ENCODE results near the gene PALMD.
A peak's percentile ranks its signal among the peaks of the same experiment; 100 is the strongest.

The PALMD gene

GRCh38 chr1:99702221-99702620, 56.3 kb downstream of the PALMD start:
- DNase-seq: no peak

DNA sequence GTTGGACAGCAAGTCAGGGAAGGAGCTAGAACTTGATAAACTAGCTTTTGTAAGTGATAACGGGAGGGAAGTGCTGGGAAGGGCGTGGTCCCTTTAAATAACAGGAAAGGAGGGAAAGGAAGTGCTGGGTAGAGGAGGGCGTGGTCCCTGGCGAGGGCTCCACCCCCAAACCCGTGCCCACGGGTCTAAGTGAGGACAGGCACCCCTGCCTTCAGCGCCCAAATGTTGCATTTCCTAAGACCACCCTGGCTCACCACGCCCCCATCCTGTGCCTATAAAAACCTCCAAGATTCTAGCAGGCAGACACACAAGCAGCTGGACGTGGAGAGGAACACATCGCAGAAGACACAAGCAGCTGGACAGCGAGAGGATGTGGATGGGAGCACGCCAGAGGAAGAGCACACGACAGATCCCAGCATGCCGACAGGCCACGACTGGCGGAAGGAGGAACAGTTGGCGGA, 58.5 kb downstream of the PALMD start:
- peak; percentile 43 for DNase-seq

- no peak for DNase-seq
Observed at GRCh38 chr1:99705385-99705784, 59.5 kb downstream of the PALMD start.

- peak; percentile 84 for DNase-seq
Observed at GRCh38 chr1:99707535-99708142, 61.7 kb downstream of the PALMD start.

- DNase-seq: no peak
Observed at GRCh38 chr1:99710994-99711393, 65.1 kb downstream of the PALMD start.

DNA sequence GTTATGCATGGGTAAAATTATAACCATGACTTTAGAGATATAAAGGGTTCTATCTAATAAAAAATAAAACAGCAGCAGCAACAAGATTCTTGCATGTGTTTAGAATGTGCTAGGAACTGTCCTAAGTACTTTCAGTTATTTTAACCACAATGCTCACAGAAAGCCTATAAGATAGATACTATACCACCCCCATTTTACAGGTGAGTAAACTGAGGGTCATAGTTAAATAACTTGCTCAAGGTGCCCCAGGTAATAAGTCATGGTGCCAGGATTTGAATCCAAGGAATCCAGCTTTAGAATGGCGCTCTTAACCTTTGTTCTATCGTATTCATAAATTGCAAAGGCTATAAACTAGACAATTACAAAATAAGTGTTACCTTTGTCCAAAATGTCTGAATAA, 67.1 kb downstream of the PALMD start:
- no peak for DNase-seq

- DNase-seq: no peak
Observed at GRCh38 chr1:99717005-99717404, 71.1 kb downstream of the PALMD start.

DNA sequence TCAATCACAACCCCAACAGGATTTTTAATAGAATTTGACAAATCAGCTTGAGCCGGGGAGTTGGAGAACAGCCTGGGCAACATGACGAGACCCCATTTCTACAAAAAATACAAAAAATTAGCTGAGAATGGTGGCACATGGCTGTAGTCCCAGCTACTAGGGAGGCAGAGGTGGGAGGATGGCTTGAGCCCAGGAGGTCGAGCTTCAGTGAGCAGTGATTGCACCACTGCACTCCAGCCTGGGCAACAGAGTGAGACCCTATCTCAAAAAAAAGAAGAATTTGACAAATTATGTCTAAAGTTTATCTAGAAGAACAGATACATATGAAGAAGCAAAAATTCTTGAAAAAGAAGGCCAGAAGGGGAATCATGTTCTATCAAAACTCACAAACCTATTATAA, 77.3 kb downstream of the PALMD start:
- no peak for DNase-seq

DNA sequence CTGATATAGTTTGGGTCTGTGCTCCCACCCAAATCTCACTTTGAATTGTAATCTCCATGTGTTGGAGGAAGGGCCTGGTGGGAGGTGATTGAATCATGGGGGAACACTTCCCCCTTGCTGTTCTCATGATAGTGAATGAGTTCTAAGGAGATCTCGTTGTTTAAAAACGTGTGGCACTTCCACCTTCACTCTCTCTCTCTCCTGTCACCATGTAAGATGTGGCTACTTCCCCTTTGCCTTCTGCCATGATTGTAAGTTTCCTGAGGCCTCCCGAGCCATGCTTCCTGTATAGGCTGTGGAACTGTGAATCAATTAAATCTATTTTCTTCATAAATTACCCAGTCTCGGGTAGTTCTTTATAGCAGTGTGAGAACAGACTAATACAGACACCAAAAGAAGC, 80.1 kb downstream of the PALMD start:
- DNase-seq: no peak

- DNase-seq: no peak
Observed at GRCh38 chr1:99726407-99726806, 80.5 kb downstream of the PALMD start.

GRCh38 chr1:99726818-99727217, 80.9 kb downstream of the PALMD start:
- DNase-seq: no peak

DNA sequence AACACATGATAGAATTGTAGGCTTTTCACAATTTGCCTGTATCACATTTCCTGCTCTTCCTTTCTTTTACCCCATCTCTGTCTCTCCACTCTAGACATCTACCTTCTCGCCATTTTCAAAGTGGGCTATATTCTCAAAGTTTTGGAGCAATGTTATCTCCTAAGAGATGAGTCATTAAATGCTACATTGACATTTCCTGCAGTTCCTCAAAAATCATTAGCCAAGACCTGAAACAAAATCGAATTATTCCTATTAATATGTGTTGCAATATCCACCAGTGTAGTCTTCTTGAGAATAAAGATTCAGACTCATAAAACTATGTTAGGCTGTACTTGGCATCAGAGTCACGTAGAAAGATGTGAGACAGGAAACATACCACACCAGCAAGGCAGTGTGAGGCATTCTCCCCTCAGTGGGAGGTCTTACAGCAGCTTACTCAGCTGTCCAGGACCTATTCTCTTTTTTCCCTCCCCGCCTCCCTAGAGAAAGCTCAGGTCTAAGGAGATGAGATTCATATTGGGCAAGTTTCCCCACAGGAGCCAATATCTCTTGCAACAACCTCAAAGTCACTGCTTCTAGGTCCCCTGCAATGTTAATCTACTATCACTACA, 81.8 kb downstream of the PALMD start:
- no peak for DNase-seq

DNA sequence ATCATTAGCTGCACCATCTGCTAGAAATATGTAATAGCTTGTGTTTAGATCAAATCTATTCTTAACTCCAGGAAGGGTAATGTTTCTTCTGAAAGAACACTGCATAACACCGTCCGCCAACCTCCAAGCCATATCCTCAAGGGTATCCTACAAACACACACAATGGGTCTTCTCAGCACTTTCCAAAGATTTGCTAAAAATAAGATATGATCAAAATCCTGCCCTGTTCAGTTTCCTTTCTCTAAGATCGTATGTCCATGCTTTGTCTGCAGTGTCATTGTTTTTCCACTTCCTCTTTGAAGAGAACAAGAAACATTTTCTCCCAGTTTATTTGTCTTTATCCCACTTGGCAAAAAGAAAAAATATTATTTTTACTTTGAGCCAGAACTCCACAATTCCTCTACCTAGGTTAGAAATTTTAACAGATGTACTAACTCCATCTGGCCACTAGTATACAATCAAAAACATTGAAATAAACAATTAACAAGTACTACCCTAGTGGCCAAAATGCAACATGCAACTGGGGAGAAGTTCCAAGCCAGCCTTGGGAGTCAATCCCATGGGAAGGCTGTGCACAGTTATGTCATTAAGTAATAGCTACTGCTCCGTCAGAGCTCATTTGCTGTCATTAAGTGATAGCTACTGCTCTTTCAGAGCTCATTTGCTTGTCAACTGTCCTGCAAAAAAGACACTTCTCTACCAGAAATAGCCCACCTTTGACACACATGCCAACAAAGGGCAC, 82.8 kb downstream of the PALMD start:
- no peak for DNase-seq

DNA sequence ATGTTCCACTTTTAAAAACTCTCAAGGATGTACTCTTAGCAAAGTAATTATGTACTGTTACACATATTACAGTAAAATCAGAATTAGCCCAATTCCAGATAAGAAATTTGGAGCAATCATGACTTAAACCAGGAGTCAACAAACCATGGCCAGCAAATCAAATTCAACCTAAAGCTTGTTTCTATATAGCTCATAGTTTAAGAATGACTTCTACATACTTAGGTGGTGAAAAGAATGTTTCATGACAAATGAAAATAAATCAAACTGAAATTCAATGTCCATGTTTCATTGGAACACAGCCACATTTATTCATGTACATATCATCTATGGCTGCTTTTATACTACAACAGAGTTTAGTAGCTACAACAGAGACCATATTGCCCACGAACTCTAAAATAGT, 85.5 kb downstream of the PALMD start:
- DNase-seq: no peak

DNA sequence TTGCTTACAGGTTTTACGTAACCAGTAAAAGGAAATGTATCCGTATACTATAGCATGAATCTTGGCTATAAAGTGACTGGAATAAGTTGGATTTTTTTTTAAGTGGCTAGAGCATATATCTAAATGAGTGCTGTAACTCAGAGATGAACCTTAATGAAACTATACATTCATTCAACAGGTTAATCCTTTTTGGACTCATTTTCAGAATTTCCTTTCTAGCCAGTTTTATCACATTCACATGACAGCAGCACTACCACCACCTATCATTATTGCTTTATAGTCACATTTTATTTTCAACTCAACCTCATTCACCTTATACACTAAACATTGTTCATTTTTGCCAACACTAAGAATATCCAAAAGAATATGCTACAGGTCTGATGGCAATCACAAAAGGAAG, 89.9 kb downstream of the PALMD start:
- no peak for DNase-seq

DNA sequence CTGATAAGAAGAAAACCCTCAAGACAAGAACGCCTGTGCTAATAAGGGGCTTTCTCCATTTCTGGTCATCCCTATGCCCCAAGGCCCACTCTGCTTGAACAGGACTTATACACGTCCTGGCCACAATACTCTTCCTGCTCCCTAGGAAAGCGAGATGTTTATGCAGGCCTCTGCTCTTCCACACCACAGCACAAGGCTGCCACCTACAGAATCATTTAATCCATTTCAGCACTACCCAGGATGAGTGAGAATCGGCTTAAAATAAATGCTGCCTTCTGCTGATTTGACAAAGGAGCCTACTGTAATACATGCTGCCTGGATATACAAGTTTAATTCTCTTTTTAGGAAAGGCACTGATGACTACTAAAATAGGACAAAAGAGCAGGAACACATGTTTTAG, 91.1 kb downstream of the PALMD start:
- DNase-seq: no peak

GRCh38 chr1:99738858-99739465, 93.0 kb downstream of the PALMD start:
- DNase-seq: no peak

- DNase-seq: no peak
Observed at GRCh38 chr1:99740141-99740540, 94.2 kb downstream of the PALMD start.
